Measurements from ENCODE around the gene ETS2. TPM values are rescaled to one million over a fixed set of nuclear protein-coding genes. Genes with fewer than 3 reads are reported as not detected.

ETS2 gene
- total and polyA plus RNA-seq, 2 of the 4 experiments (the other 2 are of a cell fraction), result 21.3 to 21.7 TPM

GRCh38 chr21:38788275-38788905 is 17.3 kb upstream of the ETS2 start:
- Histone ChIP-seq H4K5ac (ENCODE audit: low read depth, low read length) (no peak overlapping the region), H2BK120ac (ENCODE audit: low read depth, low read length) (no peak overlapping the region), H2AFZ (replicated peaks; ENCODE audit: low read length, poor library complexity) (no peak overlapping the region), H3K27me3 (ENCODE audit: control insufficient read depth, insufficient read depth, low read length) (no peaks in the 10 kb centered on the region), H3K4me1 (ENCODE audit: control insufficient read depth, insufficient read depth, low read length) (no peaks in the 10 kb centered on the region), H3K23ac (ENCODE audit: low read depth, low read length) (no peak overlapping the region), H4K20me1 (ENCODE audit: insufficient read depth, low read length) (no peaks in the 10 kb centered on the region), H4K91ac (ENCODE audit: insufficient read depth, low read depth, low read length) (0 out of 2 replicates have a peak overlapping the region, but pooled peaks have one; percentile 16), H3K18ac (ENCODE audit: low read depth, low read length) (no peak overlapping the region), H4K8ac (ENCODE audit: low read depth in 2 of 2, low read length in 2 of 2) (no peak overlapping the region), H3K14ac (replicated peaks; ENCODE audit: low read depth, low read length) (0 out of 2 replicates have a peak overlapping the region, but pooled peaks have one; percentile 19), H3K4me2 (ENCODE audit: low read depth, low read length) (no peak overlapping the region), H2AK9ac (replicated peaks; ENCODE audit: low read depth, low read length, poor library complexity) (no peak overlapping the region), H3K36me3 (ENCODE audit: control insufficient read depth, insufficient read depth, low read length) (no peaks in the 10 kb centered on the region), H2AK5ac (ENCODE audit: low read depth, low read length) (no peak overlapping the region), H3K27ac (ENCODE audit: insufficient read depth, low read length) (no peak overlapping the region), H3K4ac (ENCODE audit: low read depth, low read length) (0 out of 2 replicates have a peak overlapping the region, but pooled peaks have one; percentile 20), H3K9me3 (ENCODE audit: control insufficient read depth, insufficient read depth, low read length) (no peaks in the 10 kb centered on the region), H3K4me3 (ENCODE audit: insufficient read depth, low read depth, low read length) (no peak overlapping the region), H2BK15ac (ENCODE audit: low read depth, low read length) (no peak overlapping the region), H2BK20ac (ENCODE audit: low read depth, low read length) (peak overlapping the region; percentile 39; the same call in 1 of the 2 replicates), H2BK5ac (ENCODE audit: low read depth, low read length, poor library complexity, severe bottlenecking) (no peak overlapping the region), H3K56ac (ENCODE audit: extremely low read depth, insufficient read depth, low read length) (no peak overlapping the region), H3K9me1 (ENCODE audit: insufficient read depth, low read length) (0 out of 2 replicates have a peak, but pooled peaks cover 6% of the 10 kb centered on the region), H3K79me1 (ENCODE audit: low read depth in 1 of 2, low read length in 2 of 2) (no peaks in the 10 kb centered on the region), H3K9ac (ENCODE audit: low read depth, low read length) (no peak overlapping the region)
- dilution Hi-C loops (cut with HindIII; ENCODE audit: low sequenced_read_pairs, unreplicated experiment), result no loop called here
- WGBS, 2 experiments (ENCODE audit: extremely low coverage in 2 of 2, insufficient read length in 1 of 2), result no CpG with 5 or more reads among the region's 4 CpGs
- intact Hi-C loops (cut with micrococcal nuclease), result no loop called here
- in situ Hi-C loops (cut with MboI; ENCODE audit: low sequenced_read_pairs), result no loop called here
- no peak for DNase-seq
- no peak for ATAC-seq (ENCODE audit: low read depth)
- BruUV-seq (replicated peaks), result no TSS peak
- TF ChIP-seq RAD21 (IDR thresholded peaks at IDR 0.05; ENCODE audit: low read length) (no peak), BHLHE40 (IDR thresholded peaks at IDR 0.05; ENCODE audit: low read depth, low read length) (no peak), CEBPB (IDR thresholded peaks at IDR 0.05; ENCODE audit: low read depth, low read length) (no peak), RCOR1 (IDR thresholded peaks at IDR 0.05; ENCODE audit: insufficient replicate concordance, low read length) (no peak), CHD1 (IDR thresholded peaks at IDR 0.05; ENCODE audit: low read depth, low read length) (no peak), SMC3 (IDR thresholded peaks at IDR 0.05; ENCODE audit: low read depth, low read length) (no peak), MXI1 (IDR thresholded peaks at IDR 0.05; ENCODE audit: borderline replicate concordance, low read depth, low read length) (no peak), MAFK (IDR thresholded peaks at IDR 0.05; ENCODE audit: low read depth, low read length) (no peak), NFE2L2 (IDR thresholded peaks at IDR 0.05; ENCODE audit: low read depth, low read length) (no peak), CTCF (conservative IDR thresholded peaks at IDR 0.05; ENCODE audit: low read depth, low read length) (no peak), ELK1 (IDR thresholded peaks at IDR 0.05; ENCODE audit: borderline replicate concordance, low read depth, low read length) (no peak), FOS (IDR thresholded peaks at IDR 0.05; ENCODE audit: low read depth, low read length) (no peak), USF2 (IDR thresholded peaks at IDR 0.05; ENCODE audit: low read depth, low read length) (no peak), POLR2A (IDR thresholded peaks at IDR 0.05; ENCODE audit: low read depth, low read length) (no peak), RFX5 (IDR thresholded peaks at IDR 0.05; ENCODE audit: low read depth, low read length) (no peak), MAZ (IDR thresholded peaks at IDR 0.05; ENCODE audit: borderline replicate concordance, low read depth, low read length) (no peak)
- ChIA-PET POLR2A (ENCODE audit: unreplicated experiment) (no interaction called here), CTCF (interaction anchor here (0.8 kb wide), 1 partner anchor 13 kb away, joined by 3 read pairs; no protein-coding TSS in a partner anchor)

Measured in IMR-90 (cell line).